ENCODE results near the gene ACOT9.
A peak's percentile ranks its signal among the peaks of the same experiment; 100 is the strongest.
"Not testable (repeated sequence)": the region's sequence is repeated elsewhere in the genome, so short reads cannot be mapped to it uniquely, and the experiment has no call there.

The ACOT9 gene

GRCh38 chrX:23742697-23743622 lies at the start of gene ACOT9:
Gene ACOT9 (minus strand): TSS chrX:23743276. CDS start chrX:23743144, 132 bp downstream.
- DNase-seq, result peak; percentile 81

- DNase-seq, result no peak
These were observed 47.0 kb upstream of the ACOT9 start for GRCh38 chrX:23790155-23790497.

GRCh38 chrX:23789386-23790154 lies 46.5 kb upstream of the ACOT9 start:
- DNase-seq, result no peak

- no peak for DNase-seq
These were observed 45.9 kb upstream of the ACOT9 start for GRCh38 chrX:23788946-23789345.

GRCh38 chrX:23788521-23788920 lies 45.4 kb upstream of the ACOT9 start:
- no peak for DNase-seq

- DNase-seq, result no peak
These were observed 44.7 kb upstream of the ACOT9 start for GRCh38 chrX:23787745-23788118.

- DNase-seq, result peak; percentile 39
These were observed 43.3 kb upstream of the ACOT9 start for GRCh38 chrX:23786268-23786815.

- no peak for DNase-seq
These were observed 42.5 kb upstream of the ACOT9 start for GRCh38 chrX:23785580-23785979.

- peak; percentile 35 for DNase-seq
These were observed 41.6 kb upstream of the ACOT9 start for GRCh38 chrX:23784470-23785331.

GRCh38 chrX:23783589-23784469 lies 40.8 kb upstream of the ACOT9 start:
- peak; percentile 20 for DNase-seq

- peak; percentile 95 for DNase-seq
These were observed 40.0 kb upstream of the ACOT9 start, which contains the start of gene SAT1 for GRCh38 chrX:23782863-23783588. Gene SAT1 (plus strand): TSS chrX:23783173. CDS start chrX:23783352, 179 bp downstream.

- no peak for DNase-seq
These were observed 39.4 kb upstream of the ACOT9 start for GRCh38 chrX:23782455-23782854.

GRCh38 chrX:23779025-23779424 lies 35.9 kb upstream of the ACOT9 start:
- no peak for DNase-seq

GRCh38 chrX:23776363-23776762 lies 33.3 kb upstream of the ACOT9 start:
- no peak for DNase-seq

- peak; percentile 81 for DNase-seq
These were observed 30.6 kb upstream of the ACOT9 start for GRCh38 chrX:23773601-23774175.

- not testable (repeated sequence) for DNase-seq
These were observed 28.0 kb upstream of the ACOT9 start for GRCh38 chrX:23771086-23771485.

- DNase-seq, result no peak
These were observed 27.1 kb upstream of the ACOT9 start for GRCh38 chrX:23770142-23770541.

- peak; percentile 11 for DNase-seq
These were observed 23.8 kb upstream of the ACOT9 start for GRCh38 chrX:23766650-23767551.

GRCh38 chrX:23765868-23766267 lies 22.8 kb upstream of the ACOT9 start:
- DNase-seq, result no peak

All from CD4-positive, alpha-beta T cell treated with Interleukin-17A for 1 hour (primary cell).